Right lobe of liver (tissue), 6 donors: ENCODE data around the gene POLA2. TPM values are rescaled to one million over a fixed set of nuclear protein-coding genes. Genes with fewer than 3 reads are reported as not detected.
A peak's percentile ranks its signal among the peaks of the same experiment; 100 is the strongest.

Experiments
- ATAC-seq, 4 donors: fragments of 200-7000 bp; cut with Tn5 transposase; one replicate each; pipeline ENCODE4 v1.9.1; 2020; ENCODE audit warnings: mild to moderate bottlenecking in 4 of 4, moderate library complexity in 4 of 4
- DNase-seq, 3 donors: peaks; one replicate each; pipeline ENCODE4 v3.0.0-alpha.2; 2020
- H3K27ac ChIP-seq, 3 donors: fragments of 200-600 bp; one replicate each; pipeline ENCODE4 v1.8.0; 2022
- H3K27me3 ChIP-seq, 2 donors: fragments of 200-600 bp; one replicate each; pipeline ENCODE4 v1.8.0; 2022
- H3K36me3 ChIP-seq, 4 donors: fragments of 200-600 bp; sonication (generic) in 1 of 4; one replicate each; pipeline versions ENCODE4 v1.5.1 to v1.8.0; 2017 to 2022; ENCODE audit warnings: control low read depth in 1 of 4
- H3K4me1 ChIP-seq, 4 donors: fragments of 200-600 bp; sonication (generic) in 1 of 4; one replicate each; pipeline versions ENCODE4 v1.5.1 to v1.8.0; 2017 to 2022; ENCODE audit warnings: control low read depth in 1 of 4
- H3K4me3 ChIP-seq, 3 donors: fragments of 200-600 bp; one replicate each; pipeline ENCODE4 v1.8.0; 2022
- H3K9me3 ChIP-seq, 4 donors: fragments of 200-600 bp; sonication (generic) in 1 of 4; one replicate each; pipeline versions ENCODE4 v1.5.1 to v1.8.0; 2017 to 2022; ENCODE audit warnings: control low read depth in 1 of 4
- CTCF ChIP-seq, 4 donors: fragments of 200-600 bp in 3 of 4; fragments of 450-650 bp in 1 of 4; IDR thresholded peaks; one replicate each; pipeline versions ENCODE4 v1.5.1 to v1.8.0; 2016 to 2022; ENCODE audit warnings: antibody characterized with exemption in 4 of 4, mild to moderate bottlenecking in 2 of 4
- POLR2A ChIP-seq: fragments of 450-650 bp; IDR thresholded peaks from one replicate; pipeline ENCODE4 v1.6.1; 2017; ENCODE audit warnings: antibody characterized with exemption, mild to moderate bottlenecking
- WGBS: methylation state at CpG from one replicate; pipeline ENCODE4 v1.1.6; 2018; ENCODE audit warnings: low coverage, low lambda C conversion rate; ENCODE audit not compliant: insufficient coverage; ENCODE audit errors: missing lambda C conversion rate; 5-methylcytosine and 5-hydroxymethylcytosine counted together
- intact Hi-C, 2 donors: fragments of 100-400 bp; cut with DNase I; formaldehyde crosslinking; loops; one replicate each; pipeline versions ENCODE4 v1.11.2 to v1.14.1; 2022
- total RNA-seq, 6 experiments: library from RNA; depleted of rRNA in 2 of 6; stranded (reverse); fragments of >200 nt in 2 of 6; fragmentation: NEBNext Ultra II Directional in 3 of 6; extraction: Animal tissue kit (Norgen Biotek cat#: 25700) in 3 of 6; gene quantifications; one replicate each; pipeline versions ENCODE4 v1.1.0 to v1.2.4, GENCODE V29; 2016 to 2023
- donor health status: DM: no; HTN: yes; CAD: no.
- donor health status: DM: no; HTN: no; CAD: no.
- donor health status: DM: no; HTN: no; CAD: no.
- donor health status: DM: no; HTN: yes; CAD: no.
- donor health status: DM: no; HTN: yes; CAD: no.

Gene POLA2
- total RNA-seq, 6 experiments from 2014 or later: 1.8 to 8.4 (median 3.5) TPM

- H3K36me3 ChIP-seq: peaks cover 0 to 3% (median 2%) of the 10 kb centered on the region in 4 donors
- no peaks in the 10 kb centered on the region for H3K9me3 ChIP-seq
- intact Hi-C loops: no loop called here
- DNase-seq: no peak
- WGBS: 70% methylated on average over 2 of the region's 2 CpGs
- H3K4me1 ChIP-seq: peaks cover 0 to 9% (median 4%) of the 10 kb centered on the region in 4 donors
- TF ChIP-seq CTCF (IDR thresholded peaks at IDR 0.05): peak in 2 of 4 donors; percentile 32 to 47
- no peak for TF ChIP-seq POLR2A
- H3K27me3 ChIP-seq: no peaks in the 10 kb centered on the region
- ATAC-seq: no peak
- H3K4me3 ChIP-seq: no peak overlapping the region
- no peak overlapping the region for H3K27ac ChIP-seq
These were observed 4.4 kb downstream of the POLA2 start for GRCh38 chr11:65266210-65266609.

GRCh38 chr11:65274735-65275682 lies 13.2 kb downstream of the POLA2 start:
- ATAC-seq (peak; percentile 92 to 96 (median 95)), DNase-seq (peak in 2 of 3 donors; percentile 60 to 86)
- Histone ChIP-seq H3K27me3 (no peaks in the 10 kb centered on the region), H3K4me1 (peaks cover 0 to 15% (median 7%) of the 10 kb centered on the region in 4 donors), H3K36me3 (peaks cover 0 to 3% (median 0%) of the 10 kb centered on the region in 4 donors), H3K4me3 (no peak overlapping the region), H3K9me3 (no peaks in the 10 kb centered on the region), H3K27ac (peak overlapping the region; percentile 16 to 30 (median 20))
- TF ChIP-seq CTCF (IDR thresholded peaks at IDR 0.05): peak; percentile 78 to 95 (median 82)
- TF ChIP-seq POLR2A: no peak
- intact Hi-C loops: loop anchor here (5.0 kb wide), 2 partner anchors 42 to 52 kb away; no protein-coding TSS in a partner anchor
- WGBS: 25% methylated on average over 6 of the region's 6 CpGs

- no peak overlapping the region for H3K4me3 ChIP-seq
- no peaks in the 10 kb centered on the region for H3K27me3 ChIP-seq
- intact Hi-C loops: loop anchor here in 1 of 2 donors (5.0 kb wide), 1 partner anchor 51 kb away; no protein-coding TSS in a partner anchor
- ATAC-seq (peak; percentile 52 to 80 (median 61)), DNase-seq (no peak)
- 31% methylated on average over 4 of the region's 4 CpGs for WGBS
- no peaks in the 10 kb centered on the region for H3K9me3 ChIP-seq
- peaks cover 0 to 2% (median 0%) of the 10 kb centered on the region in 4 donors for H3K36me3 ChIP-seq
- H3K27ac ChIP-seq: peak overlapping the region; percentile 16 to 30 (median 20)
- peaks cover 0 to 15% (median 7%) of the 10 kb centered on the region in 4 donors for H3K4me1 ChIP-seq
- TF ChIP-seq POLR2A: no peak
- no peak for TF ChIP-seq CTCF (IDR thresholded peaks at IDR 0.05)
These were observed 14.1 kb downstream of the POLA2 start for GRCh38 chr11:65275906-65276305.

GRCh38 chr11:65277631-65278277 lies 16.0 kb downstream of the POLA2 start:
- intact Hi-C loops: loop anchor here in 1 of 2 donors (5.0 kb wide), 1 partner anchor 50 kb away; no protein-coding TSS in a partner anchor
- TF ChIP-seq POLR2A (no peak), CTCF (IDR thresholded peaks at IDR 0.05) (no peak)
- Histone ChIP-seq H3K27me3 (no peaks in the 10 kb centered on the region), H3K27ac (no peak overlapping the region), H3K9me3 (no peaks in the 10 kb centered on the region), H3K36me3 (peaks cover 0 to 18% (median 0%) of the 10 kb centered on the region in 4 donors), H3K4me3 (no peak overlapping the region), H3K4me1 (peaks cover 0 to 15% (median 7%) of the 10 kb centered on the region in 4 donors)
- DNase-seq (no peak), ATAC-seq (no peak)
- 90% methylated on average over 5 of the region's 5 CpGs for WGBS
